Measurements from ENCODE around the gene TRPM3. TPM values are rescaled to one million over a fixed set of nuclear protein-coding genes. Genes with fewer than 3 reads are reported as not detected.

The TRPM3 gene
- total and polyA plus RNA-seq, 2 donors (not counting 1 experiment from before 2014, with no cell fraction given): not detected

DNA sequence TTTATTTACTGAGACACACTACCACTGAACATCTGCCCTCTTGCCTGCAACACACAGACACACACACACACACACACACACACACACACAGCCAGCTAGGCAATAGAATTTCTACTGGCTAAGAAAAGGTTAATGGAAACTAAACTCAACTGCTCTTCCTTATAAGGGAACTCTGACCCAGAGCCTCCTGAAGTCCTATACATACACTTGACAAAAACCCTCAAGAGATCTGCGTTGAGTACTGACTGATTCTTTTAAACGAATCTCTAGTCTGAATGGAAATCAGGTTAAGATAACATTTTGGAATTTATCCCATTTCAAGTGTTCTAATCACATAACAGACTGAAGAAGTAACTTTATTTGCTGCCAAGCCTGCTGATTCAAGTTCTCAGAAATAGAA is 25.9 kb upstream of the TRPM3 start:
- Histone ChIP-seq H3K4me2 (replicated peaks; ENCODE audit: low read depth, low read length, poor library complexity, severe bottlenecking) (no peak overlapping the region), H3K9me3 (ENCODE audit: control extremely low read depth in 1 of 3, control insufficient read depth in 2 of 3, insufficient read depth in 1 of 3, low read length in 2 of 3) (no peaks in the 10 kb centered on the region), H4K20me1 (ENCODE audit: control insufficient read depth, insufficient read depth, low read length, poor library complexity, severe bottlenecking) (no peaks in the 10 kb centered on the region), H3K79me2 (ENCODE audit: control insufficient read depth, insufficient read depth, low read length) (no peaks in the 10 kb centered on the region), H3K4me3 (ENCODE audit: control extremely low read depth in 1 of 5, extremely low read depth in 1 of 5, insufficient read depth in 1 of 5, low read depth in 2 of 5, low read length in 4 of 5) (no peak overlapping the region), H3K27me3 (replicated peaks in 1 of 4; ENCODE audit: control extremely low read depth in 1 of 4, control insufficient read depth in 3 of 4, insufficient read depth in 4 of 4, low read length in 3 of 4) (no peaks in the 10 kb centered on the region), H3K36me3 (replicated peaks in 1 of 2; ENCODE audit: control extremely low read depth in 1 of 2, control insufficient read depth in 1 of 2, extremely low read depth in 1 of 2, insufficient read depth in 2 of 2, low read length in 1 of 2) (no peaks in the 10 kb centered on the region), H2AFZ (ENCODE audit: insufficient read depth, low read depth, low read length, poor library complexity, severe bottlenecking) (no peak overlapping the region), H3K4me1 (ENCODE audit: control insufficient read depth in 2 of 2, insufficient read depth in 2 of 2, low read length in 2 of 2) (no peaks in the 10 kb centered on the region), H3K9ac (ENCODE audit: low read length) (no peak overlapping the region), H3K27ac (ENCODE audit: low read length in 2 of 2) (no peak overlapping the region)
- Mint-ChIP-seq H3K4me1 (no peaks in the 10 kb centered on the region), H3K27me3 (no peaks in the 10 kb centered on the region), H3K27ac (no peak overlapping the region), H3K9me3 (ENCODE audit: insufficient read depth) (no peaks in the 10 kb centered on the region), H3K4me3 (no peak overlapping the region)
- ChIA-PET POLR2A (no interaction called here), CTCF (no interaction called here)
- ATAC-seq (ENCODE audit: low read depth) (no peak), DNase-seq (no peak)
- intact Hi-C loops (cut with micrococcal nuclease): no loop called here
- no CpG with 5 or more reads among the region's 2 CpGs for WGBS (ENCODE audit: insufficient coverage)
- no peak for TF ChIP-seq EZH2 (IDR thresholded peaks at IDR 0.05; ENCODE audit: borderline replicate concordance, insufficient read depth, low read depth, low read length, poor library complexity, severe bottlenecking)
- TF ChIP-seq, protein P1, sequence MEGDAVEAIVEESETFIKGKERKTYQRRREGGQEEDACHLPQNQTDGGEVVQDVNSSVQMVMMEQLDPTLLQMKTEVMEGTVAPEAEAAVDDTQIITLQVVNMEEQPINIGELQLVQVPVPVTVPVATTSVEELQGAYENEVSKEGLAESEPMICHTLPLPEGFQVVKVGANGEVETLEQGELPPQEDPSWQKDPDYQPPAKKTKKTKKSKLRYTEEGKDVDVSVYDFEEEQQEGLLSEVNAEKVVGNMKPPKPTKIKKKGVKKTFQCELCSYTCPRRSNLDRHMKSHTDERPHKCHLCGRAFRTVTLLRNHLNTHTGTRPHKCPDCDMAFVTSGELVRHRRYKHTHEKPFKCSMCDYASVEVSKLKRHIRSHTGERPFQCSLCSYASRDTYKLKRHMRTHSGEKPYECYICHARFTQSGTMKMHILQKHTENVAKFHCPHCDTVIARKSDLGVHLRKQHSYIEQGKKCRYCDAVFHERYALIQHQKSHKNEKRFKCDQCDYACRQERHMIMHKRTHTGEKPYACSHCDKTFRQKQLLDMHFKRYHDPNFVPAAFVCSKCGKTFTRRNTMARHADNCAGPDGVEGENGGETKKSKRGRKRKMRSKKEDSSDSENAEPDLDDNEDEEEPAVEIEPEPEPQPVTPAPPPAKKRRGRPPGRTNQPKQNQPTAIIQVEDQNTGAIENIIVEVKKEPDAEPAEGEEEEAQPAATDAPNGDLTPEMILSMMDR (IDR thresholded peaks at IDR 0.05): no peak

DNA sequence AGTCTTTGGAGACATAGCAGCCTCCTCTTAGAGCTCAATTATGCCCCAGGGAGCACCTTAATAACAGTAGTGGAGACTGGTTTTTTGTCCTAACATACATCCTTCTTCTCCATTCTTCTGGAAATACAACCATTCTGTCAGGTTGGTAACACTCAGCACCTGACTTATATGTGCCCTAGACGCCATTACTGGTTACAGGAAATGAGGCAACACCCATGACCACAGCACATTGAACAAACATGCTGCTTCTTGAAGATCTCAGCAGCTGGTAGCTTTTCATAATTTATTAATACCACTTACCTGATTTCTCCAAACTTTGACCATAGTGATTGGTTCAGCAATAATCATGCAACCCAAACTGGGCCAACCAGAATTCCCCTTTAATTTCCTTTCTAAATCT is 25.1 kb upstream of the TRPM3 start:
- H3K4me1 Mint-ChIP-seq: no peaks in the 10 kb centered on the region
- no peaks in the 10 kb centered on the region for H3K9me3 Mint-ChIP-seq (ENCODE audit: insufficient read depth)
- H3K4me3 ChIP-seq (ENCODE audit: control extremely low read depth in 1 of 5, extremely low read depth in 1 of 5, insufficient read depth in 1 of 5, low read depth in 2 of 5, low read length in 4 of 5): no peak overlapping the region
- WGBS (ENCODE audit: insufficient coverage): 0% methylated on average over 1 of the region's 1 CpG
- H2AFZ ChIP-seq (ENCODE audit: insufficient read depth, low read depth, low read length, poor library complexity, severe bottlenecking): no peak overlapping the region
- TF ChIP-seq, protein P1 (IDR thresholded peaks at IDR 0.05): no peak
- TF ChIP-seq EZH2 (IDR thresholded peaks at IDR 0.05; ENCODE audit: borderline replicate concordance, insufficient read depth, low read depth, low read length, poor library complexity, severe bottlenecking): no peak
- DNase-seq (no peak), ATAC-seq (ENCODE audit: low read depth) (no peak)
- POLR2A ChIA-PET: no interaction called here
- no peak overlapping the region for H3K4me2 ChIP-seq (replicated peaks; ENCODE audit: low read depth, low read length, poor library complexity, severe bottlenecking)
- H3K79me2 ChIP-seq (ENCODE audit: control insufficient read depth, insufficient read depth, low read length): no peaks in the 10 kb centered on the region
- CTCF ChIA-PET: no interaction called here
- H3K27me3 Mint-ChIP-seq: no peaks in the 10 kb centered on the region
- intact Hi-C loops (cut with micrococcal nuclease): no loop called here
- H3K27ac ChIP-seq (ENCODE audit: low read length in 2 of 2): no peak overlapping the region
- no peak overlapping the region for H3K4me3 Mint-ChIP-seq
- H3K27me3 ChIP-seq (replicated peaks in 1 of 4; ENCODE audit: control extremely low read depth in 1 of 4, control insufficient read depth in 3 of 4, insufficient read depth in 4 of 4, low read length in 3 of 4): no peaks in the 10 kb centered on the region
- H3K36me3 ChIP-seq (replicated peaks in 1 of 2; ENCODE audit: control extremely low read depth in 1 of 2, control insufficient read depth in 1 of 2, extremely low read depth in 1 of 2, insufficient read depth in 2 of 2, low read length in 1 of 2): no peaks in the 10 kb centered on the region
- H3K4me1 ChIP-seq (ENCODE audit: control insufficient read depth in 2 of 2, insufficient read depth in 2 of 2, low read length in 2 of 2): no peaks in the 10 kb centered on the region
- no peaks in the 10 kb centered on the region for H4K20me1 ChIP-seq (ENCODE audit: control insufficient read depth, insufficient read depth, low read length, poor library complexity, severe bottlenecking)
- H3K9me3 ChIP-seq (ENCODE audit: control extremely low read depth in 1 of 3, control insufficient read depth in 2 of 3, insufficient read depth in 1 of 3, low read length in 2 of 3): no peaks in the 10 kb centered on the region
- H3K27ac Mint-ChIP-seq: no peak overlapping the region
- no peak overlapping the region for H3K9ac ChIP-seq (ENCODE audit: low read length)
